ENCODE data around the gene HNRNPH3.

HNRNPH3 gene

GRCh38 chr10:68366600-68366999, 34.7 kb downstream of the HNRNPH3 start:
- DNase-seq, result no peak
- in situ Hi-C loops (cut with MboI; ENCODE audit: low pct_unique_long_range_greater_than_20kb, low sequenced_read_pairs), result no loop called here

GRCh38 chr10:68367121-68367520, 35.3 kb downstream of the HNRNPH3 start:
- DNase-seq, result no peak
- in situ Hi-C loops (cut with MboI; ENCODE audit: low pct_unique_long_range_greater_than_20kb, low sequenced_read_pairs), result no loop called here

GRCh38 chr10:68371604-68372003, 39.7 kb downstream of the HNRNPH3 start:
- in situ Hi-C loops (cut with MboI; ENCODE audit: low pct_unique_long_range_greater_than_20kb, low sequenced_read_pairs), result no loop called here
- no peak for DNase-seq

GRCh38 chr10:68385740-68386139, 53.9 kb downstream of the HNRNPH3 start:
- no peak for DNase-seq
- in situ Hi-C loops (cut with MboI; ENCODE audit: low pct_unique_long_range_greater_than_20kb, low sequenced_read_pairs), result no loop called here
